Endometrial microvascular endothelial cells (primary cell): ENCODE measurements around the gene TGFBR2. TPM values are rescaled to one million over a fixed set of nuclear protein-coding genes. Genes with fewer than 3 reads are reported as not detected.
"Not testable (repeated sequence)": the region's sequence is repeated elsewhere in the genome, so short reads cannot be mapped to it uniquely, and the experiment has no call there.

Source experiments
- in situ Hi-C: cut with HindIII; loops from 2 replicates; pipeline ENCODE4 v1.10.0; 2017; ENCODE audit warnings: low sequenced_read_pairs, low pct_unique_long_range_greater_than_20kb; ENCODE audit errors: inconsistent ontology term
- total RNA-seq: library from RNA; depleted of rRNA; stranded (reverse); fragments of >200 nt; gene quantifications from one replicate; pipeline ENCODE4 v1.2.3, GENCODE V29; 2015; ENCODE audit errors: inconsistent ontology term

Gene TGFBR2
- total RNA-seq, 1 donor from 2014 or later = 252 TPM

- in situ Hi-C loops = no loop called here
Measured at GRCh38 chr3:30663533-30664241, 57.3 kb downstream of the TGFBR2 start.

GRCh38 chr3:30664459-30664858 lies 58.1 kb downstream of the TGFBR2 start:
- in situ Hi-C loops = no loop called here

DNA sequence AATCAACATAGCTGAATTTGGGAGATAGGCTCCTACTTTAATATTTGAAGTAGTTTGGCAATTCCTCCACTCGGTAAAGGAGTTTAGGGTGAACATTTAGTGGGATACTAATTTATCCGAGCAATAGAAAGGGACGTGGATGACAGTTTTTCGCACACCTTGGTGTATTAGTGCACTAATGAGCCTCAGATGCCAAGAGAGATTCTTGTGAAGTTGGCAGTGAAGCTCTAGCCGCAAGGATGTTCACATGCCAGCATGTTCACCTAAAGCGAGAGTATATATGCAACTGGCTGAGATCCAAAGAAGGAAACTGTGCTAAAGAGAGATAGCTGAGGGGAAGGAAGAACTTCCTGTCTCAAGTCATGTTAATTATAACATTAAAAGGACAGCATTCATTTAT lies 58.5 kb downstream of the TGFBR2 start:
- in situ Hi-C loops = no loop called here

- in situ Hi-C loops = no loop called here
Measured at GRCh38 chr3:30665539-30665938, 59.1 kb downstream of the TGFBR2 start.

DNA sequence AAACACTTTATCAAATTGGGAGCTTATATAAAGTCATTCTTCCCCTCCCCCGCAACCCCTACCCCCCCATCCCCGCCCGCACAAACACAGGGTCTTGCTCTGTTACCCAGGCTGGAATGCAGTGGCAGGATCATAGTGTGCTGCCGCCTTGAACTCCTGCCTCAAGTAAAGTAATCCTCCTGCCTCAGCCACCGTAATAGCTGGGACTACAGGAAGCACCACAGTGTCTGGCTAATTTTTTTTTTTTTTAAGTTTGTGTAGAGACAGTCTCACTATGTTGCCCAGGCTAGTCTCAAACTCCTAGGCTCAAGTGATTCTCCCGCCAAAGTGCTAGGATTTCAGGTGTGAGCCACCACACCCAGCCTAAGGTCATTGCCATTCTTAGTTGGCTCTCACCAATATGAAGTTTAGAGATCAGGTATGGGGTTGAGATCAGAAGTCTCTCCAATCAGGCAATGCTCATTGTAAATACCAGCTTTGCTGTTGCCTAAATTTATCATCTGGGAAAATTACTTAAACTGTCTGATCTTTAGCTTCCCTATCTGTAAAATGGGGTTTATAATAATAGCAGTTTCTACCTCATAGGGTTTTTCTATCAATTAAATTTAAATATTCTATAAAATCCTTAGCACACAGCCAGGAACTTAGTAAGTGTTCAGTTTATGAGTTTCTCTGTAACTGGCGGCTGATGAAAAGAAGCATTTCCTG lies 60.3 kb downstream of the TGFBR2 start:
- in situ Hi-C loops = no loop called here

- in situ Hi-C loops = no loop called here
Measured at GRCh38 chr3:30667280-30667651, 60.9 kb downstream of the TGFBR2 start.

DNA sequence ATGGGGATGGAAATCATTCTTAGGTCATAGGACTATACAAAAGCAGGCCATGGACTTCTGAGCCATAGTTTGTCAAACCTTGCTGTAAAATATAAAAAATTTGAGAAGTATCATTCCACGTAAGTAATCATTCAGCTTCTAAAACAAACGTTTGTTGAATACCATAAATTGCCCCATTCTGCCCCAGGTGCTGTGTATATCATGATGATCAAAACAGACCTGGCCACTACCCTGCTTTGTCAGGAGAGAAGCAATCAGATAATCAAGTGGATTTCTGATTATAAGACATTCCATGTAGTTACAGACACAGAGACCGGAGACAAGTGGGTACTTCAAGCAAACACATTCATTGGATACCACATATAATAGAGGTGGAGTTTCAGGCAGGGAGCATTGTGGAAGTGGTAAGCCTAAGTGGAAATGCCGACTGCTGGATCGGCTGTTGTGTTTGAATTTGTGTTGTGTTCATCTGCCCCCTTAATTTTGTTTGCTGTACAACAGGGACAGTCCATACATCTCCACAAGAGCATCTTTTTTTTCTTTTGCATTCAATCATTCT lies 61.7 kb downstream of the TGFBR2 start:
- in situ Hi-C loops = no loop called here

DNA sequence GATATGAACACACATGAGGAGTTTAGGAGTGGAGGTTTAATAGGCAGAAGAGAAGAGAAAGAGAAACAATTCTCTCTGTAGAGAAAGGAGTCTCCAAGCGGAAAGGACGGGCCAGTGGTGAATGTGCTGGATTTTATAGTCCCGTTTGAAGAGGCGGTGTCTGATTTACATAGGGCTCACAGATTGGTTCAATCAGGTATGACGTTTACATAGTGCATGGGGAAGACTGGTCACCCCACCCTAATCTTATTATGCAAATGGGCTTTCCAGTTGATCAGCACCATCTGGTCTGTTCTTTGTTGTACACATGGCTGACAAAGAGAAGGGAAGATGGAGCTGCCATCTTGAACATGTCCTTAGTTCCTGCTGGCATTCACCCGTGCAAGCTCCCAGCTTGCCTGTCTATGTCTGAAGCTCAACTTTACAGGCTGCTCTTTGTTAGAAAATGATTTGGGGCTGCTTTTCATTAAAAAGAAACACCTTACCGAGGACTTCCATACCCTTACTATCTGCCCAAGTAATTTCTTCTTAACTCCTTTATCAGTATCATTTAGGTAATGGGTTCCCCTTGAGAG lies 63.0 kb downstream of the TGFBR2 start:
- in situ Hi-C loops = not testable (repeated sequence)

DNA sequence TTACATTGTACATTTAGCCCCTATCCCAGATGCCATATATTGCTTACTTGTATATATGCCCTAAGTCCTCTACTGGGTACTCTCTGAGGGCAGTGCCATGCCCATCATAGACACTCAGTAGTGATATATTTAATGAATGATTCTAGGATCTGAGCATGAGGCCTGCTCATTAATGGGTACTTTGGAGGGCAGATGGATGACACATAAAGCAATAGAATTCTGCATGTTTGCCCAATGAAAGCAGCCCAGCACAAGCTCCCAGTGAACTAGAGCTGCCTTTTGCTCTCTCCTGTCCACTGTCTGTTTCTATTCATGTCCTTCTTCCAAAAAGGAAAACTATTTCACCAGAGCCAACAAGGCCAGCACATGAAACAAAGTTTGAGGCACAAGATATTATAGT lies 63.9 kb downstream of the TGFBR2 start:
- in situ Hi-C loops = no loop called here

GRCh38 chr3:30671527-30672286 lies 65.3 kb downstream of the TGFBR2 start:
- in situ Hi-C loops = no loop called here

- in situ Hi-C loops = no loop called here
Measured at GRCh38 chr3:30672287-30672735, 65.9 kb downstream of the TGFBR2 start.

DNA sequence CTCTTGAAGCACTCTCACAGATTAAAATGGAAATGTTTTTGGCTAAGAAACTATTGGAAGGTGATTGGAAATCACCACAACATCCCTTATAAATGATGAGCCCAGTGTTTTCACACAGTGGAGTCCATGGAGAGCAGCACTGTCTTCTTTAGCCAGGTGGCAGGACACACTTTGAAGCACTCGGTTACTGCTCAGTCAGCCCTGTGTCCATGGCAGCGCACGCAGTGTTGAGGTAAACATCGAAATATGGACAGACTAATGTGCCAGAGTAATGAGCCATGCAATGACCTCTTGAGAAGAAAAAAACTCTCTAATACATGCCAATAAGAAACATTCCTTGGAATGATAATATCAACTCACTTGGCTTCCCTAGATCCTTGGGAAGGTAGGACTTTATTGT lies 66.6 kb downstream of the TGFBR2 start:
- in situ Hi-C loops = no loop called here

DNA sequence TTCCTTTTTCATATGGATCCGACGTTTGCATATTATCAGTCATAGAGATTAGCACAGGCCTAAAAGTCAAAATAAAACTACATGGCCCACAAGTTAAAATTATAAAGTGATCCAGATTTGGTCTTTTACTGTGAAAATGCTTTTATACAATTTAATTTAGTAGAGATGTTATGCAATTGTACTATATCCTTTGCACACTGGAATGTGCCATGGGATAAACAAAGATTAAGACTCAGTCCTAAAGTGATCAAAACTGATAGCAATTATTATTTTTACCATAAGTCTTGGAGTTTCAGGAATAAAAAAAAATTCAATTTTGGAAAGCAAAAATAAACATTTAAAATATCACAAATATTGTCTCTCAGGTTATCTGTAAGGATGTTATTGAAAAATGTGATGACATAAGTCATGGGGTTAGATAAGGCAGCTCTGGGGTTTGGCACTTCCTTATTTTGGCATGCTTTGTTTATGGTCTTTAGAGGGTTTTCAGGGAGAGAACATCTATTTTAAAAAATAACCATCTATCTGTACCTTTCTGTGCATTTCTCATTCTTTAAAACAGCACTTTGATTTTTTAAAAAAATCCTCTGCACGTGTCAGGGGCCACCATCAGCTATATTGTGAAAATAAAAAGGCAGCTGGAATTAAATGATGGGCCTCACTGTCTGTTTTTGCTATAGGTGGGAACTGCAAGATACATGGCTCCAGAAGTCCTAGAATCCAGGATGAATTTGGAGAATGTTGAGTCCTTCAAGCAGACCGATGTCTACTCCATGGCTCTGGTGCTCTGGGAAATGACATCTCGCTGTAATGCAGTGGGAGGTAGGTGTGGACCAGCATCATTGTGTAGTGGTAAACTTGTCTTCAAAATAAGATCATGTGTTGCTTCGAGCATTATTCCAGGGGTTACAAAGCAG lies 67.3 kb downstream of the TGFBR2 start:
- in situ Hi-C loops = no loop called here

- in situ Hi-C loops = no loop called here
Measured at GRCh38 chr3:30675006-30675405, 68.6 kb downstream of the TGFBR2 start.

- in situ Hi-C loops = no loop called here
Measured at GRCh38 chr3:30675774-30676173, 69.4 kb downstream of the TGFBR2 start.

DNA sequence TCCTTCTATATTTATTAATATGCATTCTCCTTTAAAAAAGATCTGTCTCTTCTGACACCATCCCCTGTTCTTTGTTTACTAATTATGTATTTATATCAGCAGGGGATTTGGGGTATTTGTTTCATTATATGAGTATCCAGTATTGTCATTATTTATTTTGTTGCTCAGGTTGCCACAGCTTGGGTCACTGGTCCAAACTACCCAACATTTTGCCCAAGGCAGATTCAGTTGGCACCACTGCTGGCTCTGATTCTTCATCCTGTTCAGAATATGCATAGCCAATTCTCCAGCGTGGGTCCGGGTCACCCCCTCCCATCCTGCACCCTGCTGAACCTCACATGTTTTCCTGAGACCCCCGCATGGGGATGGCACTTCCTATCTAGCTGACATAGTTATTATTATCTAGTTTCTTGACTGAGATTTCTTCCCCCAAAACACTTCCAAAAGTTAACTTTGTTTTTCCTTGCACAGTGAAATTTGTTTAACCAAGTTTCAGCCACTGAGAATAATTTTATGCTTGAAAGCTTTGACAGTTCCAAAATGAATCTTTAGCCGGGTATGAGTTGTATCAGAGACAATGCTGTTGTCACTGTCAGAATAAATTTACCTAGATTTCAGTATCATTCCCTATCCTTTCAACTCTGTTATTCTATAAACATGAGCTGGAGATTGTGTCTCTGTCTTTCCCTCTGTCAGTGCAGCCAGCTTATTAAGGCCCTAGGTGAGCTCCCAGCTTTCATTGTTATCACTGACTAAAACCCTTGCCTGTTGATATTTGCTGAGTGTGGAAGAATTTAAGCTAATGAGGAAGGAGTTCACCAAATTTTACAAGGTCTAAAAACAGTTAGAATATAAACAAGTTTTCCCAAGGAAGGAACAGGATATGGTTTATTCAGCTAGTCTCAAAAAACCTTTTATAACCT lies 70.3 kb downstream of the TGFBR2 start:
- in situ Hi-C loops = no loop called here

- in situ Hi-C loops = no loop called here
Measured at GRCh38 chr3:30677347-30677685, 70.9 kb downstream of the TGFBR2 start.
